ENCODE measurements around the gene PPP2R3B. TPM values are rescaled to one million over a fixed set of nuclear protein-coding genes. Genes with fewer than 3 reads are reported as not detected.

Gene PPP2R3B
- total and polyA plus RNA-seq, 2 of the 4 experiments (the other 2 are of a cell fraction) = 13.2 to 13.3 TPM

DNA sequence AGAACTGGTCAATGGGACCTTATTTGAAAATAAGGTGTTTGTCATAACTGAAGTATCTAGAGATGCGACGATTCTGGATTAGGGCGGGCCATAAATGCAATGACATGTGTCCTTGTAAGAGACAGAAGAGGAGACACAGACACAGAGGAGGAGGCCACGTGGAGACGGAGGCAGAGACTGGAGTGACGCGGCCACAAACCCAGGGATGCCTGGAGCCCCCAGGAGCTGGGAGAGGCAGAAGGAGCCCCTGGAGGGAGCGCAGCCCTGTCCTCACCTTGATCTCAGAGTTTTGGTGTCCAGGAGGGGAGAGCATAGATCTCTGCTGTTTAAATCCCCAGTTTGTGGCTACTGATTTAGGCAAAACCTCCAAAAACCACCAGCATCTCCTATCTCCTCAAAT is 73.2 kb downstream of the PPP2R3B start:
- Histone ChIP-seq H4K8ac (ENCODE audit: low read depth in 2 of 2, low read length in 2 of 2) (no peak overlapping the region), H4K20me1 (ENCODE audit: insufficient read depth, low read length) (no peaks in the 10 kb centered on the region), H2AFZ (replicated peaks; ENCODE audit: low read length, poor library complexity) (no peak overlapping the region), H3K9me1 (ENCODE audit: insufficient read depth, low read length) (no peaks in the 10 kb centered on the region; the same call in 1 of the 2 replicates), H2BK20ac (ENCODE audit: low read depth, low read length) (no peak overlapping the region), H2BK5ac (ENCODE audit: low read depth, low read length, poor library complexity, severe bottlenecking) (no peak overlapping the region), H2AK9ac (replicated peaks; ENCODE audit: low read depth, low read length, poor library complexity) (no peak overlapping the region), H2BK15ac (ENCODE audit: low read depth, low read length) (no peak overlapping the region), H3K4ac (ENCODE audit: low read depth, low read length) (no peak overlapping the region), H3K4me2 (ENCODE audit: low read depth, low read length) (no peak overlapping the region), H3K9ac (ENCODE audit: low read depth, low read length) (no peak overlapping the region), H3K27me3 (ENCODE audit: control insufficient read depth, insufficient read depth, low read length) (no peaks in the 10 kb centered on the region), H2AK5ac (ENCODE audit: low read depth, low read length) (no peak overlapping the region), H3K18ac (ENCODE audit: low read depth, low read length) (no peak overlapping the region), H3K14ac (replicated peaks; ENCODE audit: low read depth, low read length) (no peak overlapping the region), H3K9me3 (ENCODE audit: control insufficient read depth, insufficient read depth, low read length) (no peaks in the 10 kb centered on the region), H3K4me1 (ENCODE audit: control insufficient read depth, insufficient read depth, low read length) (no peaks in the 10 kb centered on the region), H3K23ac (ENCODE audit: low read depth, low read length) (no peak overlapping the region), H3K79me1 (ENCODE audit: low read depth in 1 of 2, low read length in 2 of 2) (peaks cover 0 to 7% of the 10 kb centered on the region in 2 experiments; a peak in 1 of 4 replicates), H3K36me3 (ENCODE audit: control insufficient read depth, insufficient read depth, low read length) (peaks cover 49% of the 10 kb centered on the region), H2BK120ac (ENCODE audit: low read depth, low read length) (no peak overlapping the region), H3K56ac (ENCODE audit: extremely low read depth, insufficient read depth, low read length) (no peak overlapping the region), H3K27ac (ENCODE audit: insufficient read depth, low read length) (no peak overlapping the region), H4K5ac (ENCODE audit: low read depth, low read length) (no peak overlapping the region), H3K4me3 (ENCODE audit: insufficient read depth, low read depth, low read length) (no peak overlapping the region), H4K91ac (ENCODE audit: insufficient read depth, low read depth, low read length) (no peak overlapping the region)
- TF ChIP-seq, protein P1, sequence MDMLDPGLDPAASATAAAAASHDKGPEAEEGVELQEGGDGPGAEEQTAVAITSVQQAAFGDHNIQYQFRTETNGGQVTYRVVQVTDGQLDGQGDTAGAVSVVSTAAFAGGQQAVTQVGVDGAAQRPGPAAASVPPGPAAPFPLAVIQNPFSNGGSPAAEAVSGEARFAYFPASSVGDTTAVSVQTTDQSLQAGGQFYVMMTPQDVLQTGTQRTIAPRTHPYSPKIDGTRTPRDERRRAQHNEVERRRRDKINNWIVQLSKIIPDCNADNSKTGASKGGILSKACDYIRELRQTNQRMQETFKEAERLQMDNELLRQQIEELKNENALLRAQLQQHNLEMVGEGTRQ (IDR thresholded peaks at IDR 0.05; ENCODE audit: low read depth, low read length) = no peak
- TF ChIP-seq, protein P2, sequence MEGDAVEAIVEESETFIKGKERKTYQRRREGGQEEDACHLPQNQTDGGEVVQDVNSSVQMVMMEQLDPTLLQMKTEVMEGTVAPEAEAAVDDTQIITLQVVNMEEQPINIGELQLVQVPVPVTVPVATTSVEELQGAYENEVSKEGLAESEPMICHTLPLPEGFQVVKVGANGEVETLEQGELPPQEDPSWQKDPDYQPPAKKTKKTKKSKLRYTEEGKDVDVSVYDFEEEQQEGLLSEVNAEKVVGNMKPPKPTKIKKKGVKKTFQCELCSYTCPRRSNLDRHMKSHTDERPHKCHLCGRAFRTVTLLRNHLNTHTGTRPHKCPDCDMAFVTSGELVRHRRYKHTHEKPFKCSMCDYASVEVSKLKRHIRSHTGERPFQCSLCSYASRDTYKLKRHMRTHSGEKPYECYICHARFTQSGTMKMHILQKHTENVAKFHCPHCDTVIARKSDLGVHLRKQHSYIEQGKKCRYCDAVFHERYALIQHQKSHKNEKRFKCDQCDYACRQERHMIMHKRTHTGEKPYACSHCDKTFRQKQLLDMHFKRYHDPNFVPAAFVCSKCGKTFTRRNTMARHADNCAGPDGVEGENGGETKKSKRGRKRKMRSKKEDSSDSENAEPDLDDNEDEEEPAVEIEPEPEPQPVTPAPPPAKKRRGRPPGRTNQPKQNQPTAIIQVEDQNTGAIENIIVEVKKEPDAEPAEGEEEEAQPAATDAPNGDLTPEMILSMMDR (conservative IDR thresholded peaks at IDR 0.05; ENCODE audit: low read depth, low read length) = no peak
- TF ChIP-seq MAFK (IDR thresholded peaks at IDR 0.05; ENCODE audit: low read depth, low read length) (no peak), CHD1 (IDR thresholded peaks at IDR 0.05; ENCODE audit: low read depth, low read length) (no peak), BHLHE40 (IDR thresholded peaks at IDR 0.05; ENCODE audit: low read depth, low read length) (no peak), MAZ (IDR thresholded peaks at IDR 0.05; ENCODE audit: borderline replicate concordance, low read depth, low read length) (no peak), RCOR1 (IDR thresholded peaks at IDR 0.05; ENCODE audit: insufficient replicate concordance, low read length) (no peak), FOS (IDR thresholded peaks at IDR 0.05; ENCODE audit: low read depth, low read length) (no peak), RAD21 (IDR thresholded peaks at IDR 0.05; ENCODE audit: low read length) (no peak)
- TF ChIP-seq, protein P3, sequence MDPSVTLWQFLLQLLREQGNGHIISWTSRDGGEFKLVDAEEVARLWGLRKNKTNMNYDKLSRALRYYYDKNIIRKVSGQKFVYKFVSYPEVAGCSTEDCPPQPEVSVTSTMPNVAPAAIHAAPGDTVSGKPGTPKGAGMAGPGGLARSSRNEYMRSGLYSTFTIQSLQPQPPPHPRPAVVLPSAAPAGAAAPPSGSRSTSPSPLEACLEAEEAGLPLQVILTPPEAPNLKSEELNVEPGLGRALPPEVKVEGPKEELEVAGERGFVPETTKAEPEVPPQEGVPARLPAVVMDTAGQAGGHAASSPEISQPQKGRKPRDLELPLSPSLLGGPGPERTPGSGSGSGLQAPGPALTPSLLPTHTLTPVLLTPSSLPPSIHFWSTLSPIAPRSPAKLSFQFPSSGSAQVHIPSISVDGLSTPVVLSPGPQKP (IDR thresholded peaks at IDR 0.05; ENCODE audit: borderline replicate concordance, low read depth, low read length) = no peak
- no peak for DNase-seq
- ChIA-PET POLR2A (ENCODE audit: unreplicated experiment) (no interaction called here), CTCF (no interaction called here)
- intact Hi-C loops (cut with micrococcal nuclease) = no loop called here
- no CpG with 5 or more reads among the region's 8 CpGs for WGBS, 2 experiments (ENCODE audit: extremely low coverage in 2 of 2, insufficient read length in 1 of 2)
- in situ Hi-C loops (cut with MboI; ENCODE audit: low sequenced_read_pairs) = no loop called here
- no peak for ATAC-seq (ENCODE audit: low read depth)
- dilution Hi-C loops (cut with HindIII; ENCODE audit: low sequenced_read_pairs, unreplicated experiment) = no loop called here
- BruUV-seq (replicated peaks) = no TSS peak
